AG09309 (cell line): ENCODE data around the gene LCN6.
"Not testable (repeated sequence)": the region's sequence is repeated elsewhere in the genome, so short reads cannot be mapped to it uniquely, and the experiment has no call there.

Experiments
- DNase-seq: peaks from one replicate; pipeline ENCODE4 v3.0.0-alpha.2; 2010; ENCODE audit warnings: low read depth
- H3K4me3 ChIP-seq: 2 replicates; pipeline ENCODE4 v1.5.1; 2011; ENCODE audit warnings: mild to moderate bottlenecking, low read depth, low read length, moderate library complexity; ENCODE audit not compliant: control insufficient read depth
- TF ChIP-seq, protein P1 (sequence below): IDR thresholded peaks from 2 replicates; pipeline ENCODE4 v1.5.1; 2011; ENCODE audit warnings: mild to moderate bottlenecking, low read depth, low read length, inconsistent platforms; ENCODE audit not compliant: insufficient read depth, control insufficient read depth; ENCODE audit errors: missing control alignments

The LCN6 gene

DNA sequence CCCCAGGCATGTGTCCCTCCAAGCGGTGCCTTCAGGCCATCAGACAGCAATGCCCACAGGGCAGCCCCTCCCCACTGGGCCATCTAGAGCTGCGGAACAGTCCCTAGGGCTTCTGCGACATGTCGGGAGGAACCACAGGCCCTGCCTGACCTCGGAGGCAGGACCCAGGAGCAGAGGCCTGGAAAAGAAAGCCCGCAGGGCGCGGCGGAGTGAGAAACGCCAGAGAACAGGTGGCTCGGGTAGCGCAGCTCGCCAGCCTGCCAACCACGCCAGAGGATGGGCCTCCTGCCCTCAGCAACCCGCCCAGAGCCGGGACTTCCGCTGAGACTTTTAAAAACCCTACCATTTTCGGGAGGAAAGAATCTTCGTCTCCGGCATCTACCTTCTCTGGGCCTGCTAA is 9.0 kb upstream of the LCN6 start:
- no peak for DNase-seq
- no peak overlapping the region for H3K4me3 ChIP-seq
- TF ChIP-seq, protein P1, sequence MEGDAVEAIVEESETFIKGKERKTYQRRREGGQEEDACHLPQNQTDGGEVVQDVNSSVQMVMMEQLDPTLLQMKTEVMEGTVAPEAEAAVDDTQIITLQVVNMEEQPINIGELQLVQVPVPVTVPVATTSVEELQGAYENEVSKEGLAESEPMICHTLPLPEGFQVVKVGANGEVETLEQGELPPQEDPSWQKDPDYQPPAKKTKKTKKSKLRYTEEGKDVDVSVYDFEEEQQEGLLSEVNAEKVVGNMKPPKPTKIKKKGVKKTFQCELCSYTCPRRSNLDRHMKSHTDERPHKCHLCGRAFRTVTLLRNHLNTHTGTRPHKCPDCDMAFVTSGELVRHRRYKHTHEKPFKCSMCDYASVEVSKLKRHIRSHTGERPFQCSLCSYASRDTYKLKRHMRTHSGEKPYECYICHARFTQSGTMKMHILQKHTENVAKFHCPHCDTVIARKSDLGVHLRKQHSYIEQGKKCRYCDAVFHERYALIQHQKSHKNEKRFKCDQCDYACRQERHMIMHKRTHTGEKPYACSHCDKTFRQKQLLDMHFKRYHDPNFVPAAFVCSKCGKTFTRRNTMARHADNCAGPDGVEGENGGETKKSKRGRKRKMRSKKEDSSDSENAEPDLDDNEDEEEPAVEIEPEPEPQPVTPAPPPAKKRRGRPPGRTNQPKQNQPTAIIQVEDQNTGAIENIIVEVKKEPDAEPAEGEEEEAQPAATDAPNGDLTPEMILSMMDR = no peak

DNA sequence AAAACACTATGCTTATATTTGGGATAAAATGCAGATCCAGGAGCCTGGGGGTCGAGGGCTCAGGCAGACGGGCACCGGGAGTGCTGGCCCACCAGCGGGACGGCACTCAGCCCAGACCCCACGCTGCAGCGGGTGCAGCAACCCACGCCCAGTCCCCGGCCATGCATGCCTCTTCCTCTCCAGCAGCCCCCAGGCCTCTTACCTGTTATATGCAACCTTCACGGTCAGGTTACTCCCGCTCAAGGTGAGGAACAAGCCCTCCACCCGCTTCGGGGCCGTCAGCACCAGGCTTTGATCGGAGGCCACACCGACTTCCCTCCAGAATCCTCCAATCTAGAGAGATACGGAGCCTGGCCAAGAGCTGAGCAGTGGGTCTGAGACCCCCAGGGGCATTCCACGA is 8.5 kb upstream of the LCN6 start:
- no peak for DNase-seq
- TF ChIP-seq, protein P1 = no peak
- H3K4me3 ChIP-seq = no peak overlapping the region

GRCh38 chr9:136756134-136756438 is 7.8 kb upstream of the LCN6 start:
- no peak overlapping the region for H3K4me3 ChIP-seq
- TF ChIP-seq, protein P1 = no peak
- no peak for DNase-seq

DNA sequence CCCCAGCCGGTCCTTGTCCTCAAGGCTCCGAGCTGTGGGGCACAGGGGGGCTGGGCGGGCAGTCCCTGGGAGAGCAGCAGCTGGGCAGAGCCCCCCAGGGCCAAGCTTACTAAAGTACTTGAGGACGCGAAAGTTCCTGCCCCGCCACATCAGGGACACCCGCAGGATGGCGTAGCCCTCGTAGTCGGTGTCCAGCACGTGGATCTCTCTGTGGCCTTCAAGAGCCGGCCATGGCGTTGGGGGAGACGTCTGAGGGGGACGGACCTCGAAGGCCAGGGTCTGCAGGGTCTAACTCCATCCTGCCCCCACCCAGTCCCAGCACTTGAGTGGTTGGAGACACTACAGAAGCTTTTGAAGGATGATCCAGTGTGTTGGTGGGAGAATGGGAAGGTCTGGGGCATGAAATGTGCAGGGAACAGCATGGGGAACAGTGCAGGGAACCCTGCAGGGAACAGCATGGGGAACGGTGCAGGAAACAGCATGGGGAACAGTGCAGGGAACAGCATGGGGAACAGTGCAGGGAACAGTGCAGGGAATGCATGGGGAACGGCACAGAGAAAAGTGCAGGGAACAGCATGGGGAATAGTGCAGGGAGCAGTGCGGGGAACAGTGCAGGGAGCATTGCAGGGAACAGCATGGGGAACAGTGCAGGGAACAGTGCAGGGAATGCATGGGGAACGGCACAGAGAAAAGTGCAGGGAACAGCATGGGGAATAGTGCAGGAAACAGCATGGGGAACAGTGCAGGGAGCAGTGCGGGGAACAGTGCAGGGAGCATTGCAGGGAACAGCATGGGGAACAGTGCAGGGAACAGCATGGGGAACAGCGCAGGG is 7.2 kb upstream of the LCN6 start:
- not testable (repeated sequence) for H3K4me3 ChIP-seq, DNase-seq

GRCh38 chr9:136754626-136755301 is 6.4 kb upstream of the LCN6 start:
- TF ChIP-seq, protein P1 = no peak
- H3K4me3 ChIP-seq = no peak overlapping the region
- no peak for DNase-seq

- no peak overlapping the region for H3K4me3 ChIP-seq
- TF ChIP-seq, protein P1 = no peak
- DNase-seq = no peak
These were observed 5.8 kb upstream of the LCN6 start for GRCh38 chr9:136754059-136754572.

- H3K4me3 ChIP-seq = no peak overlapping the region
- TF ChIP-seq, protein P1 = no peak
- DNase-seq = no peak
These were observed 5.2 kb upstream of the LCN6 start for GRCh38 chr9:136753371-136754058.
